Measurements from ENCODE around the gene ACSS1. TPM values are rescaled to one million over a fixed set of nuclear protein-coding genes. Genes with fewer than 3 reads are reported as not detected.

The ACSS1 gene
- total RNA-seq, 1 donor from 2014 or later: 13.5 TPM

DNA sequence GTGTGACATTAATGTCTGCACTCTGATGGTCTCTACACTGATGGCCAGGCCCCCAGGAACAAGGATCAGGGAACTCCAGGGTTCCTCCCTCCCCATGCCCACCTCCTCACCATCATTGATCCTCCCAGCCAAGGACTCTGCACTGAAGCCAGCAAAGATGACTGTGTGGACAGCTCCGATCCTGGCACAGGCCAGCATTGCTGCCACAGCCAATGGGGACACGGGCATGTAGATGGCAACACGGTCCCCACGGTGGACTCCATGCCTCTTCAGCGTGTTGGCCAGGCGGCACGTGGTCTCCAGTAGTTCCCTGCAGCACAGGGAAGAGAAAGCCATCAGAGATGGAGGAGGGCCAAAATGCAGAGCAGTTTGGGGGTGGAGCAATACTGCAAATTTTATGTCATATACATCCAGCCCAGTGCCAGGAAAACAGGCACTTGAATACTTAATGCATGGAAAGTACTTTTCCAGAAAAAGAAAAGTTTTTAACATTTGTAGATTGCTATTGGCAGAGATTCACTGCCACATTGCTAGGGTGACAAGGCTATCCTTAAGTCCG lies 27.2 kb downstream of the ACSS1 start:
- peaks cover 6% of the 10 kb centered on the region for H3K4me1 Mint-ChIP-seq
- intact Hi-C loops (cut with micrococcal nuclease): no loop called here
- H3K27me3 Mint-ChIP-seq: no peaks in the 10 kb centered on the region
- DNase-seq: no peak
- peaks cover 2% of the 10 kb centered on the region for H3K36me3 Mint-ChIP-seq (ENCODE audit: low read depth)
- no peak overlapping the region for H3K27ac Mint-ChIP-seq
- no peaks in the 10 kb centered on the region for H3K9me3 Mint-ChIP-seq
- no peak overlapping the region for H3K4me3 Mint-ChIP-seq

- Mint-ChIP-seq H3K27me3 (no peaks in the 10 kb centered on the region), H3K9me3 (no peaks in the 10 kb centered on the region), H3K4me1 (peaks cover 3% of the 10 kb centered on the region)
Observed at GRCh38 chr20:25030007-25030648, 27.8 kb downstream of the ACSS1 start.

GRCh38 chr20:25025986-25026605 lies 31.8 kb downstream of the ACSS1 start:
- intact Hi-C loops (cut with micrococcal nuclease): no loop called here
- Mint-ChIP-seq H3K9me3 (no peaks in the 10 kb centered on the region), H3K27me3 (no peaks in the 10 kb centered on the region), H3K4me1 (no peaks in the 10 kb centered on the region), H3K4me3 (no peak overlapping the region), H3K27ac (no peak overlapping the region), H3K36me3 (ENCODE audit: low read depth) (peaks cover 2% of the 10 kb centered on the region)
- no peak for DNase-seq

More at GRCh38 chr20:25030007-25030648, 27.8 kb downstream of the ACSS1 start:
- intact Hi-C loops (cut with micrococcal nuclease): no loop called here
- no peak overlapping the region for H3K27ac Mint-ChIP-seq
- DNase-seq: no peak
- H3K4me3 Mint-ChIP-seq: no peak overlapping the region
- peaks cover 2% of the 10 kb centered on the region for H3K36me3 Mint-ChIP-seq (ENCODE audit: low read depth)

GRCh38 chr20:25025091-25025861 lies 32.7 kb downstream of the ACSS1 start:
- H3K4me1 Mint-ChIP-seq: no peaks in the 10 kb centered on the region
- intact Hi-C loops (cut with micrococcal nuclease): no loop called here
- H3K27me3 Mint-ChIP-seq: no peaks in the 10 kb centered on the region
- no peaks in the 10 kb centered on the region for H3K9me3 Mint-ChIP-seq
- no peak overlapping the region for H3K4me3 Mint-ChIP-seq
- H3K27ac Mint-ChIP-seq: no peak overlapping the region
- no peak for DNase-seq
- H3K36me3 Mint-ChIP-seq (ENCODE audit: low read depth): peaks cover 2% of the 10 kb centered on the region

- H3K27ac Mint-ChIP-seq: no peak overlapping the region
- DNase-seq: no peak
- no peak overlapping the region for H3K4me3 Mint-ChIP-seq
- H3K36me3 Mint-ChIP-seq (ENCODE audit: low read depth): no peaks in the 10 kb centered on the region
- no peaks in the 10 kb centered on the region for H3K27me3 Mint-ChIP-seq
- H3K9me3 Mint-ChIP-seq: no peaks in the 10 kb centered on the region
- intact Hi-C loops (cut with micrococcal nuclease): no loop called here
- no peaks in the 10 kb centered on the region for H3K4me1 Mint-ChIP-seq
Observed at GRCh38 chr20:25024171-25024570, 33.8 kb downstream of the ACSS1 start.

DNA sequence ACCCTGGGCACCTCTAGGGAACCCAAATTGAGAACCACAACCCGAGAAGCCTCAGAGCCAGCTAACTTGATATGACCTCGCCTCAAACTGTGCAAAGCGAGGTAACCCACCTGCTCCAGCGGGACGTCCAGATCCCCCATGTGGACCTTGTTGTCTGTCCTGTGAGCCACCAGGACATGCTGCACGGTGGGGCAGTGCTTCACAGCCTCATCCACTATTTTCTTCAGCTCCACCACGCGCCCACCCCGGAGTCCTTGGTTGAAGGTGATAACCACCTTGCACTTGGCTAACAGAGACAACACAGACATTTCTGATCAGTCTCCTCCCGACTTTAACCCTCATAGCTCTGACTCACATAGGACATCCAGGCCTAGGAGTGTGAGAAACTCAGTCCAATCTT lies 34.6 kb downstream of the ACSS1 start:
- Mint-ChIP-seq H3K27ac (no peak overlapping the region), H3K27me3 (no peaks in the 10 kb centered on the region), H3K4me1 (no peaks in the 10 kb centered on the region), H3K9me3 (no peaks in the 10 kb centered on the region), H3K36me3 (ENCODE audit: low read depth) (no peaks in the 10 kb centered on the region), H3K4me3 (no peak overlapping the region)
- intact Hi-C loops (cut with micrococcal nuclease): no loop called here
- no peak for DNase-seq

- H3K36me3 Mint-ChIP-seq (ENCODE audit: low read depth): no peaks in the 10 kb centered on the region
- no peaks in the 10 kb centered on the region for H3K9me3 Mint-ChIP-seq
- no peaks in the 10 kb centered on the region for H3K4me1 Mint-ChIP-seq
- H3K27me3 Mint-ChIP-seq: no peaks in the 10 kb centered on the region
- H3K4me3 Mint-ChIP-seq: no peak overlapping the region
- H3K27ac Mint-ChIP-seq: no peak overlapping the region
- DNase-seq: no peak
- intact Hi-C loops (cut with micrococcal nuclease): no loop called here
Observed at GRCh38 chr20:25022680-25023079, 35.3 kb downstream of the ACSS1 start.

DNA sequence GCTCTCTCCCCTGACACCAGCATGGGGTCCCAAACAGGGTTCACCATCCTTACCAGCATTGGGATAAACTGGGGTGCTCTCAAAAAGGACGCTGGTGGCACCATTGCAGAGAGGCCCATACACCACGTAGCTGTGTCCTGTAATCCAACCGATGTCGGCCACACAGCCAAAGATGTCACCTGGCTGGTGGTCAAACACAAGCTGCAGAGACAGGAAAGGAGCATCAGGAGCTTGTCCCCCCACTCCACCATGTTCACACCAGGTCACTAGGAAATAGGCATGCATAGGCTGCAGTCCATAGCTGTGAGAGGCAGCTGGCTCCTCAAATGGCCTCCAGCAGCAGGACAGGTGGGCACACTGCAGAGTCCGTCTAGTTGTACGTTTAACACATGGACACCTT lies 36.6 kb downstream of the ACSS1 start:
- H3K9me3 Mint-ChIP-seq: no peaks in the 10 kb centered on the region
- intact Hi-C loops (cut with micrococcal nuclease): no loop called here
- H3K4me1 Mint-ChIP-seq: no peaks in the 10 kb centered on the region

DNA sequence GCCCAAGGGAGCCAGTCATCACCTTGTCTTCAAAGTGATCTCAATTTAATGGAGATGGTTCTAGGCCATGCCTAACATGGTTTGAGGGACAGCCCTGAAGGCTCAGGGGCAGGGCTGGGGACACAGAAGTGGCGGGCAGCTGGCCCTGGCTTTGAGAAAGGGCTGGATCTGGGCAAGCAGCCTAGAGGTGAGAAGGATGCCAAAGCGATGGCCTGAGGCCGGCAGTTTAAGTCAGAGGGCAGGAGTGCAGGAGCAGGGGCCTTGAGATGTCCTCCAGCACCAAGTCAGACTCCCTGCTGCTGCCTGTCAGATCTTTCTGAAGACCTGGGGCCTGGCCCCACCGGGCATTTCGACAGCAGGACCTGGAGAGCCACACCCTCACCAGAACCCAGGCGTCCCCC lies 37.0 kb downstream of the ACSS1 start:
- no peaks in the 10 kb centered on the region for H3K27me3 Mint-ChIP-seq
- no peak overlapping the region for H3K27ac Mint-ChIP-seq
- no peak for DNase-seq
- H3K36me3 Mint-ChIP-seq (ENCODE audit: low read depth): no peaks in the 10 kb centered on the region
- no peaks in the 10 kb centered on the region for H3K4me1 Mint-ChIP-seq
- no peaks in the 10 kb centered on the region for H3K9me3 Mint-ChIP-seq
- intact Hi-C loops (cut with micrococcal nuclease): no loop called here
- H3K4me3 Mint-ChIP-seq: no peak overlapping the region

More for the DNA sequence above, 36.6 kb downstream of the ACSS1 start:
- no peak overlapping the region for H3K27ac Mint-ChIP-seq
- H3K27me3 Mint-ChIP-seq: no peaks in the 10 kb centered on the region
- no peak overlapping the region for H3K4me3 Mint-ChIP-seq
- no peak for DNase-seq
- H3K36me3 Mint-ChIP-seq (ENCODE audit: low read depth): no peaks in the 10 kb centered on the region

DNA sequence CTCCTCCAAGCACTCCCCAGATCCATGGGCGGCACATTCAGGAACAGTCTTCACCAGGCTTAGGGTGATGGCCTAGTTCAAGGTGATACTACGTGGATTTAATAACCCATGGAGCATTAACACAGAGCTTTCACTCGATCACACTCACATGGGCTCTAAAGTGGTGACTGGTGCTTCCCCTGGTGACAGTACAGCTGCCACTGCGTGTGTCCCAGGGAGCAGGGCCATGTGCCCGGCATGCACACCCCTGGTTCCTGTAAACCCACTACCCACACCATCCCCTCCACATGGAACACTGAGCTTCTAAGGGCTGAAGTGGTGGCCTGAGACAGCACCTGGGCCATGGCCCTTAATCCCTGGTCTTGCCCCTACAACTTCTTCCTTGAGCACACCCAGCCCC lies 37.6 kb downstream of the ACSS1 start:
- Mint-ChIP-seq H3K4me3 (no peak overlapping the region), H3K27me3 (no peaks in the 10 kb centered on the region), H3K4me1 (no peaks in the 10 kb centered on the region), H3K9me3 (no peaks in the 10 kb centered on the region), H3K27ac (no peak overlapping the region), H3K36me3 (ENCODE audit: low read depth) (no peaks in the 10 kb centered on the region)
- intact Hi-C loops (cut with micrococcal nuclease): no loop called here
- no peak for DNase-seq

DNA sequence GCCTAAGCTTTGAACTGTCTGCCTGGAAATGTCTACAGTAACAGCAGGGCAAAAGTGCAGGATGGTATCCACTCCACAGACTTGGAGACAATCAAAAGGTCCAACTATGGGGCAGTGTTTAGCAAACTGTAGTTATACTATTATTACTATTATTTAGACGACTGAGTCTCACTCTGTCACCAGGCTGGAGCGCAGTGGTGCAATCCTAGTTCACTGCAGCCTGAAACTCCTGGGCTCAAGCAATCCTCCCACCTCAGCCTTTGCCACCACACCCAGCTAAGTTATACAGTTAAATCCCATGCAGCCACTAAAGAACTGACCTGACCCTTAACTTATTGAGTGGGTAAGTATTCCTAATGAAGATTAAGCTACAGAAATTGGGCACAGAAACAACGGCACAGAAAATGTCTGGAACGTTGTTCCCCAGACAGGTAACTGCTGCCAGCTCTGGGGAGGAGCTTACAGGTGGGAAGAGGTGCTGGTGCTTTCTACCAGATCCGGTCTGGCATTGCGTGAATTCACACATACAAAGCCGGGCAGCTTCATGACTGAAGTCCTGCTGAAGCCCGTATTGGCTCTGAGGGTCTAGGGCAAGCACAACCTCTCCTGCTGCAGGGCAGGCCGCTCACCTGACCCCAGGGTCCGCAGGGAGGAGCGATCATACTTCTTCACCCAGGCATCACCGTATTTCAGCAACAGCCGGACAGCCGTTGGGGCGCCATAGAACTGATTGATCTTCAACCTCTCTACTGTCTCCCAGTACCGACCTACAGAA lies 38.4 kb downstream of the ACSS1 start:
- Mint-ChIP-seq H3K9me3 (no peaks in the 10 kb centered on the region), H3K4me1 (no peaks in the 10 kb centered on the region), H3K4me3 (no peak overlapping the region), H3K27ac (no peak overlapping the region), H3K36me3 (ENCODE audit: low read depth) (no peaks in the 10 kb centered on the region), H3K27me3 (no peaks in the 10 kb centered on the region)
- DNase-seq: no peak
- intact Hi-C loops (cut with micrococcal nuclease): no loop called here

DNA sequence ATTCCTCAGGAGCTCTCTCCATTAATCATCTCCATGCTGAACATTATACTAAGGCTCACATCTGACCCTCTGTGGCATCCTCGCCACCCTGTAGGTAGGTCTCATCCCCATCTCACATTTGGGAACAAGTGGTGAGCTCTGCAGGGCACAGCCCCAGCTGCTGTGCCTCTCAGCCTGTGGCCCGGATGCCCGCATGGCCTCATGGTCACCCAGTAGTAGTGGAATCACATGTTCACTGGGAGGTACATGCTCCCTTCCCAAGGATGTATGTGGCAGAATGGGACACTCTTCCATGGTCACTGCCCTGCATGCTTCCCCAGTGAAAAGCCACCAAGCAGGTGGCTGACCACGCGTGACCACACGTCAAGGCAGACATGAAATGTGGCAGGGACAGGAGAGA lies 39.1 kb downstream of the ACSS1 start:
- Mint-ChIP-seq H3K4me3 (no peak overlapping the region), H3K27ac (no peak overlapping the region), H3K9me3 (no peaks in the 10 kb centered on the region), H3K36me3 (ENCODE audit: low read depth) (no peaks in the 10 kb centered on the region), H3K27me3 (no peaks in the 10 kb centered on the region), H3K4me1 (no peaks in the 10 kb centered on the region)
- DNase-seq: no peak
- intact Hi-C loops (cut with micrococcal nuclease): no loop called here

DNA sequence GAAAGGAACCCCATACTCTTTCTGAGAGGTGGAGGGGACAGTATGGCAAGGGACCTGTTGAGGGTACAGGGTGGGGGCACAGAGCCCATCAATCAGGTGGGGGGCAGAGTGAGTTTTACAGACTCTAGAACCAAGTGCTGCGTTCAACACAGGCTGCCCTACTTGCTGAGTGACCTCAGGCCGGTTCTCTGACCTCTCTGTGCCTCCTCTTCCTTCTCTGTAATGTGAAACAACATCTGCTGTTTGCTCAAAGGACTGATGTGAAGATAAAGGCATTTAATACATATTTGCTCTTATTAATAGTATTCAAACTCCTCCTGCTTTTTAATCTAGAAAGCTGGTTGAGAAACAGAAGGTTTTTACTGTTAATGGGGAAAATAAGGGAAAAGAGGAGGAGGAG lies 39.5 kb downstream of the ACSS1 start:
- Mint-ChIP-seq H3K27ac (no peak overlapping the region), H3K36me3 (ENCODE audit: low read depth) (no peaks in the 10 kb centered on the region), H3K4me1 (no peaks in the 10 kb centered on the region), H3K9me3 (no peaks in the 10 kb centered on the region), H3K4me3 (no peak overlapping the region), H3K27me3 (no peaks in the 10 kb centered on the region)
- DNase-seq: no peak
- intact Hi-C loops (cut with micrococcal nuclease): no loop called here

Measured in activated CD4-positive, alpha-beta T cell treated with anti-CD3 and anti-CD28 coated beads, Interleukin-2, amount 10 ng/mL, durations not matched to agents 24 days and 14 days (primary cell).